ENCODE measurements around the gene TM9SF2. TPM values are rescaled to one million over a fixed set of nuclear protein-coding genes. Genes with fewer than 3 reads are reported as not detected.

The TM9SF2 gene
- total and polyA plus RNA-seq, 2 of the 4 experiments (the other 2 are of a cell fraction) = 46.1 to 85.5 TPM

DNA sequence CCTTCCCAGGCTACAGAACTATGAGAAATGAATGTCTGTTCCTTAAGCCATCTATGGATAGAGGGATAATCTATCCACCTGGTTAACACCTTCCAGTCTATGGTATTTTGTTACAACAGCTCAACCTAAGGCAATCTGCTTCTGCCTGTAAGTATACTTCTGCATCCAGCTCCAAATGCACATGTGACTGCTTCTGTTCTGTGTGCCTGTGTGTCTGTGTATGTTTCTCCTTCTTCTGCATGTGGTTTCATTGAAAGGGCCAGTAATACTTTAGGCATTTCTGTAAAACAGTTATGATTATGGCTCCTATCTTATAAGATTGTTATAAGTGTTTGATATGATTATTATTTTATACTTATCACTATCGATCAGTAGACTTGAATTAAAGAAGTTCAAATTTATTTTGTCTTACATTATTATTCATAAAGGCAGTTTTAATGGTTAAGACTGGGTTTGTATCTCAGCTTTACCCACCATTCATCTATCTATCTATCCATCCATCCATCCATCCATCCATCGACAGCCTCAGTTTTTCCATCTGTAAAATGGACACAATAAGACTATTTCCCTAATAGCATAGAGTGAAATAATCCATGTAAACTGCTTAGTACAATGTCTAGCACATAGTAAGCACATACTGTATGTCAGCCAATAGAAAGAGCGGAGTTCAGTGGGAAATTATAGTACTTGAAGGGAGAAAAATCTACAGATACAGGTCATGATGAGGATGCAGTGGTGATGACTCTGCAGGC is 37.5 kb upstream of the TM9SF2 start:
- Histone ChIP-seq H3K4me3 (ENCODE audit: insufficient read depth, low read depth, low read length) (no peak overlapping the region), H3K27me3 (ENCODE audit: control insufficient read depth, insufficient read depth, low read length) (peaks cover 11% of the 10 kb centered on the region), H4K91ac (ENCODE audit: insufficient read depth, low read depth, low read length) (no peak overlapping the region; the same call in 1 of the 2 replicates), H2BK15ac (ENCODE audit: low read depth, low read length) (no peak overlapping the region), H3K23ac (ENCODE audit: low read depth, low read length) (peak overlapping the region; percentile 75; the same call in 1 of the 2 replicates), H3K36me3 (ENCODE audit: control insufficient read depth, insufficient read depth, low read length) (no peaks in the 10 kb centered on the region), H3K4me2 (ENCODE audit: low read depth, low read length) (peak overlapping the region; percentile 97), H2BK5ac (ENCODE audit: low read depth, low read length, poor library complexity, severe bottlenecking) (peak overlapping the region; percentile 64), H3K4me1 (ENCODE audit: control insufficient read depth, insufficient read depth, low read length) (peaks cover 9% of the 10 kb centered on the region), H3K14ac (replicated peaks; ENCODE audit: low read depth, low read length) (peak overlapping the region; percentile 3; the same call in 1 of the 2 replicates), H3K79me1 (ENCODE audit: low read depth in 1 of 2, low read length in 2 of 2) (no peaks in the 10 kb centered on the region), H2AK9ac (replicated peaks; ENCODE audit: low read depth, low read length, poor library complexity) (no peak overlapping the region), H4K5ac (ENCODE audit: low read depth, low read length) (peak overlapping the region; percentile 93; the same call in 1 of the 2 replicates), H3K27ac (ENCODE audit: insufficient read depth, low read length) (peak overlapping the region; percentile 96; the same call in 1 of the 2 replicates), H2AFZ (replicated peaks; ENCODE audit: low read length, poor library complexity) (peak overlapping the region; percentile 85), H3K9me3 (ENCODE audit: control insufficient read depth, insufficient read depth, low read length) (no peaks in the 10 kb centered on the region), H4K20me1 (ENCODE audit: insufficient read depth, low read length) (no peaks in the 10 kb centered on the region), H3K9ac (ENCODE audit: low read depth, low read length) (0 out of 2 replicates have a peak overlapping the region, but pooled peaks have one; percentile 59), H3K4ac (ENCODE audit: low read depth, low read length) (peak overlapping the region; percentile 31; the same call in 1 of the 2 replicates), H3K9me1 (ENCODE audit: insufficient read depth, low read length) (0 out of 2 replicates have a peak, but pooled peaks cover 4% of the 10 kb centered on the region), H4K8ac (ENCODE audit: low read depth in 2 of 2, low read length in 2 of 2) (peak overlapping the region in 1 of 2 experiments; percentile 15; a peak in 1 of 4 replicates), H3K18ac (ENCODE audit: low read depth, low read length) (peak overlapping the region; percentile 93), H3K56ac (ENCODE audit: extremely low read depth, insufficient read depth, low read length) (no peak overlapping the region), H2AK5ac (ENCODE audit: low read depth, low read length) (peak overlapping the region; percentile 43; the same call in 1 of the 2 replicates), H2BK20ac (ENCODE audit: low read depth, low read length) (no peak overlapping the region), H2BK120ac (ENCODE audit: low read depth, low read length) (no peak overlapping the region)
- DNase-seq = no peak
- intact Hi-C loops (cut with micrococcal nuclease) (no loop called here), in situ Hi-C loops (cut with MboI; ENCODE audit: low sequenced_read_pairs) (no loop called here), dilution Hi-C loops (cut with HindIII; ENCODE audit: low sequenced_read_pairs, unreplicated experiment) (no loop called here)
- BruUV-seq (replicated peaks) = no TSS peak
- no peak for TF ChIP-seq NFE2L2 (IDR thresholded peaks at IDR 0.05; ENCODE audit: low read depth, low read length)
- no peak for TF ChIP-seq FOS (IDR thresholded peaks at IDR 0.05; ENCODE audit: low read depth, low read length)
- TF ChIP-seq MXI1 (IDR thresholded peaks at IDR 0.05; ENCODE audit: borderline replicate concordance, low read depth, low read length) = no peak
- TF ChIP-seq MAFK (IDR thresholded peaks at IDR 0.05; ENCODE audit: low read depth, low read length) = no peak
- TF ChIP-seq, protein P1, sequence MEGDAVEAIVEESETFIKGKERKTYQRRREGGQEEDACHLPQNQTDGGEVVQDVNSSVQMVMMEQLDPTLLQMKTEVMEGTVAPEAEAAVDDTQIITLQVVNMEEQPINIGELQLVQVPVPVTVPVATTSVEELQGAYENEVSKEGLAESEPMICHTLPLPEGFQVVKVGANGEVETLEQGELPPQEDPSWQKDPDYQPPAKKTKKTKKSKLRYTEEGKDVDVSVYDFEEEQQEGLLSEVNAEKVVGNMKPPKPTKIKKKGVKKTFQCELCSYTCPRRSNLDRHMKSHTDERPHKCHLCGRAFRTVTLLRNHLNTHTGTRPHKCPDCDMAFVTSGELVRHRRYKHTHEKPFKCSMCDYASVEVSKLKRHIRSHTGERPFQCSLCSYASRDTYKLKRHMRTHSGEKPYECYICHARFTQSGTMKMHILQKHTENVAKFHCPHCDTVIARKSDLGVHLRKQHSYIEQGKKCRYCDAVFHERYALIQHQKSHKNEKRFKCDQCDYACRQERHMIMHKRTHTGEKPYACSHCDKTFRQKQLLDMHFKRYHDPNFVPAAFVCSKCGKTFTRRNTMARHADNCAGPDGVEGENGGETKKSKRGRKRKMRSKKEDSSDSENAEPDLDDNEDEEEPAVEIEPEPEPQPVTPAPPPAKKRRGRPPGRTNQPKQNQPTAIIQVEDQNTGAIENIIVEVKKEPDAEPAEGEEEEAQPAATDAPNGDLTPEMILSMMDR (conservative IDR thresholded peaks at IDR 0.05; ENCODE audit: low read depth, low read length) = no peak
- no peak for TF ChIP-seq RCOR1 (IDR thresholded peaks at IDR 0.05; ENCODE audit: insufficient replicate concordance, low read length)
- TF ChIP-seq, protein P2, sequence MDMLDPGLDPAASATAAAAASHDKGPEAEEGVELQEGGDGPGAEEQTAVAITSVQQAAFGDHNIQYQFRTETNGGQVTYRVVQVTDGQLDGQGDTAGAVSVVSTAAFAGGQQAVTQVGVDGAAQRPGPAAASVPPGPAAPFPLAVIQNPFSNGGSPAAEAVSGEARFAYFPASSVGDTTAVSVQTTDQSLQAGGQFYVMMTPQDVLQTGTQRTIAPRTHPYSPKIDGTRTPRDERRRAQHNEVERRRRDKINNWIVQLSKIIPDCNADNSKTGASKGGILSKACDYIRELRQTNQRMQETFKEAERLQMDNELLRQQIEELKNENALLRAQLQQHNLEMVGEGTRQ (IDR thresholded peaks at IDR 0.05; ENCODE audit: low read depth, low read length) = no peak
- TF ChIP-seq CHD1 (IDR thresholded peaks at IDR 0.05; ENCODE audit: low read depth, low read length) = no peak
- no peak for TF ChIP-seq BHLHE40 (IDR thresholded peaks at IDR 0.05; ENCODE audit: low read depth, low read length)
- ChIA-PET CTCF (interaction anchor here (1.0 kb wide), 1 partner anchor 14 kb away, joined by 3 read pairs; no protein-coding TSS in a partner anchor), POLR2A (ENCODE audit: unreplicated experiment) (no interaction called here)
- no peak for ATAC-seq (ENCODE audit: low read depth)
- no CpG with 5 or more reads among the region's 3 CpGs for WGBS, 2 experiments (ENCODE audit: extremely low coverage in 2 of 2, insufficient read length in 1 of 2)
